NCI-H1694 (cell line): ENCODE results near the gene CNPY4.

Experiments used
- DNase-seq: peaks from one replicate; lab custom pipeline; 2025; lab: John Stamatoyannopoulos, UW

CNPY4 gene

GRCh38 chr7:100091411-100092181 lies 27.8 kb upstream of the CNPY4 start:
- DNase-seq: no peak

- DNase-seq: no peak
These were observed 26.4 kb upstream of the CNPY4 start for GRCh38 chr7:100093054-100093453.

GRCh38 chr7:100093498-100093897 lies 25.9 kb upstream of the CNPY4 start:
- no peak for DNase-seq

GRCh38 chr7:100093925-100094486 lies 25.4 kb upstream of the CNPY4 start:
- DNase-seq: no peak

GRCh38 chr7:100095289-100095688 lies 24.1 kb upstream of the CNPY4 start:
- DNase-seq: no peak

GRCh38 chr7:100095704-100096103 lies 23.7 kb upstream of the CNPY4 start:
- DNase-seq: no peak

- DNase-seq: no peak
These were observed 20.5 kb upstream of the CNPY4 start for GRCh38 chr7:100098913-100099312.

- DNase-seq: no peak
These were observed 20.0 kb upstream of the CNPY4 start for GRCh38 chr7:100099452-100099851.

GRCh38 chr7:100100420-100101015 lies 18.9 kb upstream of the CNPY4 start:
- peak; percentile 87 for DNase-seq

- DNase-seq: peak; percentile 94
These were observed 18.2 kb upstream of the CNPY4 start, which contains the start of the genes AP4M1 and MCM7 for GRCh38 chr7:100101016-100101862. Gene AP4M1, plus strand, starts transcription at chr7:100101643. Its CDS starts 72 bp downstream, at chr7:100101715. Gene MCM7, minus strand, starts transcription at chr7:100101397. Its CDS starts 103 bp downstream, at chr7:100101294.

GRCh38 chr7:100102950-100103840 lies 16.2 kb upstream of the CNPY4 start:
- no peak for DNase-seq

GRCh38 chr7:100105534-100105933 lies 13.9 kb upstream of the CNPY4 start:
- DNase-seq: no peak

GRCh38 chr7:100106633-100107032 lies 12.8 kb upstream of the CNPY4 start:
- DNase-seq: no peak

- DNase-seq: no peak
These were observed 12.2 kb upstream of the CNPY4 start for GRCh38 chr7:100107125-100107737.

- no peak for DNase-seq
These were observed 11.5 kb upstream of the CNPY4 start for GRCh38 chr7:100107890-100108289.

- DNase-seq: no peak
These were observed 9.8 kb upstream of the CNPY4 start for GRCh38 chr7:100109521-100110163.

- DNase-seq: no peak
These were observed 8.3 kb upstream of the CNPY4 start for GRCh38 chr7:100111156-100111555.

- DNase-seq: no peak
These were observed 7.5 kb upstream of the CNPY4 start for GRCh38 chr7:100111914-100112313.

GRCh38 chr7:100115026-100115425 lies 4.4 kb upstream of the CNPY4 start:
- DNase-seq: no peak

GRCh38 chr7:100118388-100119071 lies 904 bp upstream of the CNPY4 start:
- no peak for DNase-seq
